ENCODE results near the gene SENP2. TPM values are rescaled to one million over a fixed set of nuclear protein-coding genes. Genes with fewer than 3 reads are reported as not detected.

SENP2 gene
- 10 to 100 TPM; 18.6 to 26.0 TPM for total RNA-seq

GRCh38 chr3:185585859-185586685 lies at the start of gene SENP2:
TSS of gene SENP2 (plus strand) at chr3:185586295. CDS start at chr3:185586414, 119 bp downstream.

GRCh38 chr3:185552358-185552877 lies 33.7 kb upstream of the SENP2 start, which contains the start of gene LIPH:
TSS of gene LIPH (minus strand) at chr3:185552588. CDS start at chr3:185552471, 117 bp downstream.

Small RNA genes lying within 50 kb of the gene (small RNA-seq; reads per million reads assigned to genes)
- gene AC133473.1: 0 reads per million in 2 donors

Other genes with a start within 250 kb of the SENP2 start
- gene MAP3K13, start 223.2 kb upstream of the SENP2 start, total RNA-seq: 10 to 100 TPM; 20.6 TPM
- gene TMEM41A, start 87.3 kb upstream of the SENP2 start, total RNA-seq: 1 to 10 TPM; 6.9 to 9.7 TPM
- under 1 TPM; under 0.01 to 0.34 TPM for gene LIPH, start 33.7 kb upstream of the SENP2 start, total RNA-seq
- 10 to 100 TPM; 25.1 to 44.3 TPM for gene IGF2BP2, start 238.7 kb downstream of the SENP2 start, total RNA-seq